Measurements from ENCODE around the gene WDFY1.

WDFY1 gene

GRCh38 chr2:223832241-223832903 is 112.8 kb downstream of the WDFY1 start:
- Histone ChIP-seq H4K20me1 (ENCODE audit: control insufficient read depth, insufficient read depth, low read depth, low read length) (0 out of 2 replicates have a peak, but pooled peaks cover 6% of the 10 kb centered on the region), H3K27ac (ENCODE audit: low read depth, low read length) (no peak overlapping the region), H3K4me1 (ENCODE audit: control insufficient read depth, low read length) (peaks cover 15% of the 10 kb centered on the region), H3K4me2 (ENCODE audit: low read length) (no peak overlapping the region), H3F3A (ENCODE audit: control insufficient read depth, insufficient read depth) (no peaks in the 10 kb centered on the region), H3K9me2 (replicated peaks; ENCODE audit: control insufficient read depth, low read length) (no peaks in the 10 kb centered on the region), H3K27me3 (ENCODE audit: control insufficient read depth, low read length) (no peaks in the 10 kb centered on the region), H3K79me2 (ENCODE audit: control insufficient read depth, low read length) (peaks cover 33% of the 10 kb centered on the region), H3K9me3 (ENCODE audit: control insufficient read depth, insufficient read depth, low read length) (no peaks in the 10 kb centered on the region), H3K36me3 (ENCODE audit: control insufficient read depth, low read length) (no peaks in the 10 kb centered on the region), H3K4me3 (ENCODE audit: low read length) (no peak overlapping the region)
- no peak for TF ChIP-seq EZH2phosphoT487 (IDR thresholded peaks at IDR 0.05; ENCODE audit: borderline replicate concordance, low read length)
- TF ChIP-seq CTCF (IDR thresholded peaks at IDR 0.05; ENCODE audit: low read depth, low read length, poor library complexity, severe bottlenecking) = no peak

GRCh38 chr2:223829128-223829527 is 116.0 kb downstream of the WDFY1 start:
- Histone ChIP-seq H3F3A (ENCODE audit: control insufficient read depth, insufficient read depth) (no peaks in the 10 kb centered on the region), H3K4me2 (ENCODE audit: low read length) (no peak overlapping the region), H3K36me3 (ENCODE audit: control insufficient read depth, low read length) (no peaks in the 10 kb centered on the region), H3K79me2 (ENCODE audit: control insufficient read depth, low read length) (peaks cover 26% of the 10 kb centered on the region), H3K9me3 (ENCODE audit: control insufficient read depth, insufficient read depth, low read length) (no peaks in the 10 kb centered on the region), H3K4me1 (ENCODE audit: control insufficient read depth, low read length) (peaks cover 5% of the 10 kb centered on the region), H3K27me3 (ENCODE audit: control insufficient read depth, low read length) (no peaks in the 10 kb centered on the region), H3K9me2 (replicated peaks; ENCODE audit: control insufficient read depth, low read length) (no peaks in the 10 kb centered on the region), H3K4me3 (ENCODE audit: low read length) (no peak overlapping the region), H3K27ac (ENCODE audit: low read depth, low read length) (no peak overlapping the region), H4K20me1 (ENCODE audit: control insufficient read depth, insufficient read depth, low read depth, low read length) (0 out of 2 replicates have a peak, but pooled peaks cover 6% of the 10 kb centered on the region)
- TF ChIP-seq CTCF (IDR thresholded peaks at IDR 0.05; ENCODE audit: low read depth, low read length, poor library complexity, severe bottlenecking) (no peak), EZH2phosphoT487 (IDR thresholded peaks at IDR 0.05; ENCODE audit: borderline replicate concordance, low read length) (no peak)

- Histone ChIP-seq H3K9me2 (replicated peaks; ENCODE audit: control insufficient read depth, low read length) (no peaks in the 10 kb centered on the region), H3K4me1 (ENCODE audit: control insufficient read depth, low read length) (peaks cover 13% of the 10 kb centered on the region), H3K27me3 (ENCODE audit: control insufficient read depth, low read length) (no peaks in the 10 kb centered on the region), H3K4me2 (ENCODE audit: low read length) (no peak overlapping the region), H3K79me2 (ENCODE audit: control insufficient read depth, low read length) (peaks cover 28% of the 10 kb centered on the region), H3K9me3 (ENCODE audit: control insufficient read depth, insufficient read depth, low read length) (no peaks in the 10 kb centered on the region), H3K36me3 (ENCODE audit: control insufficient read depth, low read length) (no peaks in the 10 kb centered on the region), H3K27ac (ENCODE audit: low read depth, low read length) (no peak overlapping the region), H3K4me3 (ENCODE audit: low read length) (no peak overlapping the region), H4K20me1 (ENCODE audit: control insufficient read depth, insufficient read depth, low read depth, low read length) (0 out of 2 replicates have a peak, but pooled peaks cover 5% of the 10 kb centered on the region), H3F3A (ENCODE audit: control insufficient read depth, insufficient read depth) (0 out of 2 replicates have a peak, but pooled peaks cover under 1% of the 10 kb centered on the region)
- no peak for TF ChIP-seq EZH2phosphoT487 (IDR thresholded peaks at IDR 0.05; ENCODE audit: borderline replicate concordance, low read length)
- no peak for TF ChIP-seq CTCF (IDR thresholded peaks at IDR 0.05; ENCODE audit: low read depth, low read length, poor library complexity, severe bottlenecking)
Measured at GRCh38 chr2:223828314-223828713, 116.8 kb downstream of the WDFY1 start.
